SK-N-SH treated with all-trans-retinoic acid at 6 μM for 48 hours (cell line): ENCODE results near the gene MAP2K1.

ENCODE experiments used
- ATAC-seq: fragments of 200-7000 bp; cut with Tn5 transposase; 3 replicates; pipeline ENCODE4 v1.9.1; 2020; ENCODE audit warnings: mild to moderate bottlenecking, moderate library complexity
- ARNTL ChIP-seq: fragments of 450-650 bp; formaldehyde crosslinking; IDR thresholded peaks from 2 replicates; pipeline ENCODE4 v1.5.0; 2020; ENCODE audit warnings: low read depth, mild to moderate bottlenecking, moderate library complexity, borderline replicate concordance
- BACH2 ChIP-seq: fragments of 250-450 bp; sonication (Bioruptor Pico); IDR thresholded peaks from 2 replicates; pipeline ENCODE4 v1.9.0; 2021; ENCODE audit warnings: mild to moderate bottlenecking, borderline replicate concordance
- CREB5 ChIP-seq: fragments of 250-450 bp; sonication (Bioruptor Pico); IDR thresholded peaks from 2 replicates; pipeline ENCODE4 v1.5.1; 2020; ENCODE audit warnings: low read depth, mild to moderate bottlenecking, moderate library complexity
- CSDC2 ChIP-seq: fragments of 250-450 bp; sonication (Bioruptor Pico); IDR thresholded peaks from 2 replicates; pipeline ENCODE4 v1.5.0; 2020; ENCODE audit warnings: mild to moderate bottlenecking, moderate library complexity
- CSRNP3 ChIP-seq: fragments of 250-450 bp; sonication (Bioruptor Pico); IDR thresholded peaks from 2 replicates; pipeline ENCODE4 v1.5.1; 2021; ENCODE audit warnings: mild to moderate bottlenecking, moderate library complexity
- ESRRG ChIP-seq: fragments of 250-450 bp; sonication (Bioruptor Pico); IDR thresholded peaks from 2 replicates; pipeline ENCODE4 v1.6.1; 2021; ENCODE audit warnings: mild to moderate bottlenecking
- GLIS3 ChIP-seq: fragments of 250-450 bp; sonication (Bioruptor Pico); IDR thresholded peaks from 2 replicates; pipeline ENCODE4 v1.5.0; 2020; ENCODE audit warnings: mild to moderate bottlenecking, moderate library complexity
- ISL1 ChIP-seq: fragments of 250-450 bp; sonication (Bioruptor Pico); IDR thresholded peaks from 2 replicates; pipeline ENCODE4 v2.1.2; 2022; ENCODE audit warnings: mild to moderate bottlenecking, moderate library complexity
- OSR1 ChIP-seq: fragments of 250-450 bp; sonication (Bioruptor Pico); IDR thresholded peaks from 2 replicates; pipeline ENCODE4 v1.8.0; 2022; ENCODE audit warnings: moderate library complexity, mild to moderate bottlenecking, inconsistent platforms
- PATZ1 ChIP-seq: fragments of 250-450 bp; sonication (Bioruptor Pico); IDR thresholded peaks from 2 replicates; pipeline ENCODE4 v1.8.0; 2020; ENCODE audit warnings: mild to moderate bottlenecking, moderate library complexity, borderline replicate concordance
- POU6F1 ChIP-seq: fragments of 250-450 bp; sonication (Bioruptor Pico); IDR thresholded peaks from 2 replicates; pipeline ENCODE4 v1.8.0; 2021; ENCODE audit warnings: low read depth, mild to moderate bottlenecking, moderate library complexity, borderline replicate concordance
- PPARA ChIP-seq: fragments of 250-450 bp; sonication (Bioruptor Pico); IDR thresholded peaks from 2 replicates; pipeline ENCODE4 v1.5.0; 2020; ENCODE audit warnings: mild to moderate bottlenecking, borderline replicate concordance
- RARB ChIP-seq: fragments of 250-450 bp; sonication (Bioruptor Pico); IDR thresholded peaks from 2 replicates; pipeline ENCODE4 v1.8.0; 2021; ENCODE audit warnings: mild to moderate bottlenecking, moderate library complexity
- SNAI2 ChIP-seq: fragments of 250-450 bp; sonication (Bioruptor Pico); IDR thresholded peaks from 2 replicates; pipeline ENCODE4 v1.5.0; 2020; ENCODE audit warnings: mild to moderate bottlenecking, moderate library complexity
- TSHZ2 ChIP-seq: fragments of 250-450 bp; sonication (Bioruptor Pico); IDR thresholded peaks from 2 replicates; pipeline ENCODE4 v1.5.0; 2020; ENCODE audit warnings: mild to moderate bottlenecking, moderate library complexity
- ZC3H10 ChIP-seq: fragments of 250-450 bp; sonication (Bioruptor Pico); IDR thresholded peaks from 2 replicates; pipeline ENCODE4 v1.5.1; 2021; ENCODE audit warnings: mild to moderate bottlenecking, moderate library complexity
- ZFP3 ChIP-seq: fragments of 250-450 bp; sonication (Bioruptor Pico); IDR thresholded peaks from 2 replicates; pipeline ENCODE4 v1.5.0; 2020; ENCODE audit warnings: mild to moderate bottlenecking, moderate library complexity
- ZFP30 ChIP-seq: fragments of 450-650 bp; formaldehyde crosslinking; IDR thresholded peaks from 2 replicates; pipeline ENCODE4 v1.5.0; 2022; ENCODE audit warnings: mild to moderate bottlenecking, moderate library complexity
- ZNF565 ChIP-seq: fragments of 450-650 bp; formaldehyde crosslinking; conservative IDR thresholded peaks from 2 replicates; pipeline ENCODE4 v1.5.0; 2020; ENCODE audit warnings: low read depth, mild to moderate bottlenecking, moderate library complexity
- ZNF70 ChIP-seq: fragments of 450-650 bp; formaldehyde crosslinking; IDR thresholded peaks from 2 replicates; pipeline ENCODE4 v1.5.0; 2020; ENCODE audit warnings: mild to moderate bottlenecking, moderate library complexity
- ZNF8 ChIP-seq: fragments of 450-650 bp; formaldehyde crosslinking; IDR thresholded peaks from 2 replicates; pipeline ENCODE4 v1.5.0; 2020; ENCODE audit warnings: mild to moderate bottlenecking, moderate library complexity

Gene MAP2K1

GRCh38 chr15:66413579-66413978, 26.9 kb downstream of the MAP2K1 start:
- ATAC-seq: no peak
- TF ChIP-seq CSDC2 (CRISPR knock-in tag) (no peak), PATZ1 (CRISPR knock-in tag) (no peak), CSRNP3 (CRISPR knock-in tag) (no peak), ZFP30 (CRISPR knock-in tag) (no peak), ISL1 (CRISPR knock-in tag) (no peak)

- no peak for ATAC-seq
- no peak for TF ChIP-seq TSHZ2 (CRISPR knock-in tag)
- TF ChIP-seq ISL1 (CRISPR knock-in tag): no peak
- no peak for TF ChIP-seq CREB5 (CRISPR knock-in tag)
- no peak for TF ChIP-seq OSR1
- TF ChIP-seq GLIS3 (CRISPR knock-in tag): no peak
- no peak for TF ChIP-seq PPARA (CRISPR knock-in tag)
- no peak for TF ChIP-seq CSRNP3 (CRISPR knock-in tag)
- TF ChIP-seq RARB (CRISPR knock-in tag): no peak
- no peak for TF ChIP-seq ZFP30 (CRISPR knock-in tag)
- TF ChIP-seq CSDC2 (CRISPR knock-in tag): no peak
- TF ChIP-seq ZC3H10 (CRISPR knock-in tag): no peak
- TF ChIP-seq SNAI2: no peak
- no peak for TF ChIP-seq ZFP3 (CRISPR knock-in tag)
- TF ChIP-seq ZNF70: no peak
- no peak for TF ChIP-seq ARNTL
- TF ChIP-seq, all 23 proteins: peak for 0
Measured at GRCh38 chr15:66415360-66415759, 28.6 kb downstream of the MAP2K1 start.

GRCh38 chr15:66417736-66418135, 31.0 kb downstream of the MAP2K1 start:
- no peak for ATAC-seq
- TF ChIP-seq CSRNP3 (CRISPR knock-in tag) (no peak), ARNTL (no peak), BACH2 (CRISPR knock-in tag) (no peak), OSR1 (no peak), POU6F1 (CRISPR knock-in tag) (no peak), SNAI2 (no peak), ZNF8 (CRISPR knock-in tag) (no peak), ZFP30 (CRISPR knock-in tag) (no peak), GLIS3 (CRISPR knock-in tag) (no peak), ZC3H10 (CRISPR knock-in tag) (no peak), ZNF565 (CRISPR knock-in tag) (no peak), ZNF70 (no peak), ESRRG (CRISPR knock-in tag) (no peak), RARB (CRISPR knock-in tag) (no peak), ISL1 (CRISPR knock-in tag) (no peak), PATZ1 (CRISPR knock-in tag) (no peak)
